HCT116 (cell line): ENCODE results near the gene CCP110. TPM values are rescaled to one million over a fixed set of nuclear protein-coding genes. Genes with fewer than 3 reads are reported as not detected.
A peak's percentile ranks its signal among the peaks of the same experiment; 100 is the strongest.

Experiments
- ATAC-seq: fragments of 200-7000 bp; cut with Tn5 transposase; 2 replicates; pipeline ENCODE4 v1.9.1; 2020; ENCODE audit warnings: mild to moderate bottlenecking, moderate library complexity
- BruUV-seq: library from RNA; stranded (reverse); fragments of 400-500 nt; replicated peaks from 2 replicates; lab custom pipeline; 2021; lab: Mats Ljungman, UMichigan
- CTCF ChIA-PET: fragments of 300-600 bp; sonication (Branson Sonifier 250); formaldehyde crosslinking; loops from one replicate; lab custom pipeline; 2021; ENCODE audit warnings: antibody characterized with exemption; lab: Charles Lee
- POLR2A ChIA-PET: fragments of 300-600, 350-600 bp; sonication (Branson Sonifier 250); formaldehyde crosslinking; loops from one replicate; lab custom pipeline; 2021; ENCODE audit warnings: antibody characterized with exemption; lab: Charles Lee
- RAD21 ChIA-PET, 2 experiments: fragments of 300-600 bp; sonication (Branson Sonifier 250); formaldehyde crosslinking; loops; one replicate each; lab custom pipeline; 2023; ENCODE audit warnings: low total read pairs in 2 of 2; ENCODE audit not compliant: uncharacterized antibody in 2 of 2, unreplicated experiment in 2 of 2, low non-redundant PET in 1 of 2; lab: Charles Lee
- DNase-seq: peaks from one replicate; pipeline ENCODE4 v3.0.0-alpha.2; 2010; ENCODE audit warnings: low read depth, low spot score
- H2AFZ ChIP-seq: fragments of 200-600 bp; shearing (Covaris generic), sonication (generic); 2 replicates; pipeline ENCODE4 v1.6.1; 2017; ENCODE audit warnings: low read depth, mixed run types, mixed read lengths, antibody characterized with exemption, low read length; ENCODE audit not compliant: poor library complexity, severe bottlenecking
- H3K27ac ChIP-seq: 2 replicates; pipeline ENCODE4 v1.5.1; 2012; ENCODE audit warnings: low read depth, low read length
- H3K27me3 ChIP-seq: fragments of 200-600 bp; sonication (generic); 2 replicates; pipeline ENCODE4 v1.6.1; 2016; ENCODE audit warnings: mixed run types, low read length, mixed read lengths; ENCODE audit not compliant: insufficient read depth
- H3K36me3 ChIP-seq, 2 experiments: fragments of 200-500 bp in 1 of 2; fragments of 200-600 bp in 1 of 2; sonication (Bioruptor generic) in 1 of 2; sonication (generic) in 1 of 2; 2 replicates each; pipeline versions ENCODE4 v1.5.1 to v1.6.1; 2014 to 2016; ENCODE audit warnings: low read length in 2 of 2, inconsistent platforms in 1 of 2, mixed read lengths in 1 of 2, mixed run types in 1 of 2; ENCODE audit not compliant: insufficient read depth in 2 of 2, control insufficient read depth in 1 of 2
- H3K4me1 ChIP-seq, 2 experiments: fragments of 200-600 bp in 1 of 2; sonication (generic) in 1 of 2; 2 replicates each; pipeline versions ENCODE4 v1.5.1 to v1.6.1; 2012 to 2017; ENCODE audit warnings: low read length in 2 of 2, inconsistent platforms in 1 of 2, mild to moderate bottlenecking in 1 of 2, mixed read lengths in 1 of 2, mixed run types in 1 of 2, moderate library complexity in 1 of 2; ENCODE audit not compliant: insufficient read depth in 2 of 2, control insufficient read depth in 1 of 2
- H3K4me2 ChIP-seq: fragments of 200-600 bp; sonication (generic); 2 replicates; pipeline ENCODE4 v1.6.1; 2017; ENCODE audit warnings: mixed run types, low read length, mixed read lengths
- H3K4me3 ChIP-seq, 2 experiments: fragments of 200-600 bp in 1 of 2; sonication (generic) in 1 of 2; replicated peaks in 1 of 2; 2 replicates each; pipeline ENCODE4 v1.5.1; 2011 to 2016; ENCODE audit warnings: low read length in 2 of 2, control low read depth in 1 of 2, low read depth in 1 of 2, mild to moderate bottlenecking in 1 of 2, mixed read lengths in 1 of 2, mixed run types in 1 of 2
- H3K79me2 ChIP-seq: fragments of 200-600 bp; sonication (generic); 2 replicates; pipeline ENCODE4 v1.6.1; 2017; ENCODE audit warnings: mild to moderate bottlenecking, mixed run types, low read length, moderate library complexity, mixed read lengths; ENCODE audit not compliant: insufficient read depth
- H3K9ac ChIP-seq: fragments of 200-600 bp; sonication (generic); 2 replicates; pipeline ENCODE4 v1.6.1; 2016; ENCODE audit warnings: low read length, mixed read lengths
- H3K9me2 ChIP-seq: fragments of 200-600 bp; sonication (generic), shearing (Covaris generic); 2 replicates; pipeline ENCODE4 v1.6.1; 2017; ENCODE audit warnings: mixed run types, mild to moderate bottlenecking, moderate library complexity; ENCODE audit not compliant: insufficient read depth
- H3K9me3 ChIP-seq, 2 experiments: fragments of 200-500 bp in 1 of 2; fragments of 200-600 bp in 1 of 2; sonication (Bioruptor generic) in 1 of 2; sonication (generic) in 1 of 2; 2 replicates each; pipeline ENCODE4 v1.6.1; 2014 to 2017; ENCODE audit warnings: low read length in 2 of 2, mixed read lengths in 2 of 2, inconsistent platforms in 1 of 2, low read depth in 1 of 2, mild to moderate bottlenecking in 1 of 2, mixed run types in 1 of 2, moderate library complexity in 1 of 2; ENCODE audit not compliant: control insufficient read depth in 1 of 2, insufficient read depth in 1 of 2
- H4K20me1 ChIP-seq: fragments of 200-600 bp; sonication (generic), shearing (Covaris generic); 2 replicates; pipeline ENCODE4 v1.6.1; 2017; ENCODE audit warnings: mixed run types, mild to moderate bottlenecking, moderate library complexity; ENCODE audit not compliant: insufficient read depth
- POLR2AphosphoS5 ChIP-seq: IDR thresholded peaks from 2 replicates; pipeline ENCODE4 v1.6.1; 2011; ENCODE audit warnings: mild to moderate bottlenecking, low read depth, low read length, moderate library complexity
- RAD21 ChIP-seq: IDR thresholded peaks from 2 replicates; pipeline ENCODE4 v1.6.1; 2012; ENCODE audit warnings: low read depth, mild to moderate bottlenecking
- intact Hi-C: fragments of 100-400 bp; cut with micrococcal nuclease; formaldehyde crosslinking; loops from 2 replicates; pipeline ENCODE4 v1.10.0; 2022
- total RNA-seq: library from RNA; stranded (reverse); gene quantifications from one replicate; pipeline ENCODE4 v1.2.1, GENCODE V29; 2021; ENCODE audit not compliant: unreplicated experiment
- TF ChIP-seq, protein P1 (sequence below), 3 experiments: fragments of 200-600 bp in 1 of 3; sonication (generic) in 1 of 3; IDR thresholded peaks in 2 of 3; conservative IDR thresholded peaks in 1 of 3; 2 replicates each; pipeline ENCODE4 v1.5.1; 2012 to 2017; ENCODE audit warnings: low read depth in 2 of 3, low read length in 2 of 3, antibody characterized with exemption in 1 of 3, borderline replicate concordance in 1 of 3, control low read depth in 1 of 3, mild to moderate bottlenecking in 1 of 3, mixed read lengths in 1 of 3, mixed run types in 1 of 3, moderate library complexity in 1 of 3; ENCODE audit not compliant: insufficient read depth in 1 of 3

The CCP110 gene
- total RNA-seq, 1 experiment from 2014 or later: 21.4 TPM

DNA sequence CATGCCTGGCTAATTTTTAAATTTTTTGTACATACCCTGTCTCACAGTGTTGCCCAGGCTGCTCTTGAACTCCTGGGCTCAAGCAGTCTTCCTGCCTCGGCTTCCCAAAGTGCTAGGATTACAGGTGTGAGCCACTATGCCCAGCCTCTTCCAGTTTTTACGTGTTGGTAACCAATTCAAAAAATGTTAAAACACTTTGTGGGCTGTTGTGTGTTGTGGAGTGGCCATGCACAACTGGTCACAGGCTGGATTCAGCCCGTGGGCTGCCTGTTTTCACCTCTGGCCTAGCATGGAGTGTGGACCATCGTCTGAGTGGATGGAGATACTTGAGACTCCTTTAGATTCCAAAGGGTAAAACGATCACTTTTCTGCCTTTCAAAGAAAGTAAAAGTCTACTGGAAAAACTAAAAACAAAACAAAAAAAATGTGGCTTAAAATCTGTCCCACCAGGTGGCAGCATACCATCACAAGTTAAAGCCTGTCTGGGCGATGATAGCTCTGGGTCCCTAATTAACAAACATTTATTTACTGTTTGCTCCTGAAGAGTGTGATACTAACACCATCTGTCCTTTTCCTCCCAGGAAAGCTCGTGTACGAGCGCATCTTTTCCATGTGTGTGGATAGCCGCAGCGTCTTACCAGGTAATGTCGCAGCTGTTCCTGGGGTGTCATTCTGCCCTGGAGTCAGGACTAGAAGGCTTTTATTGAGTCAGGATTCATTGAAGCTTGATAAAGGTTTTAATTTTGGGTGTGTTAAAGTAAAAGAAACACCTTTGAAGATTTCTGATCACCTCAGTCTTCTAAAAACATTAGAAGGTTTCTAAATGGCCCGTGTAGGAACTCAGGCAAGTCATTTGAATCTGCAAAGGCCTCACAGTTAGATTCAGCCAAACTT, 77.6 kb downstream of the CCP110 start:
- H3K4me3 ChIP-seq: no peak overlapping the region
- intact Hi-C loops: loop anchor here (1.0 to 10.0 kb wide), 4 partner anchors 63 to 781 kb away; no protein-coding TSS in a partner anchor
- POLR2A ChIA-PET: interaction anchor here (0.7 kb wide), 1 partner anchor 285 kb away, joined by 3 read pairs; no protein-coding TSS in a partner anchor
- H3K27me3 ChIP-seq: no peaks in the 10 kb centered on the region
- H3K27ac ChIP-seq: no peak overlapping the region
- ATAC-seq (peak; percentile 67), DNase-seq (peak; percentile 36)
- peak overlapping the region; percentile 60 for H2AFZ ChIP-seq
- RAD21 ChIA-PET: interaction anchor here in 1 of 2 experiments (0.8 to 1.6 kb wide), 3 partner anchors 18 to 285 kb away, joined by 3 to 6 read pairs (median 5); no protein-coding TSS in a partner anchor
- no TSS peak for BruUV-seq
- H3K9me2 ChIP-seq: no peaks in the 10 kb centered on the region
- CTCF ChIA-PET: interaction anchor here (0.7 to 4.9 kb wide), 22 partner anchors 9 to 784 kb away, joined by 3 to 70 read pairs (median 4); partner anchors contain the start of genes GPRC5B and VPS35L
- H3K36me3 ChIP-seq: no peaks in the 10 kb centered on the region
- no peaks in the 10 kb centered on the region for H4K20me1 ChIP-seq
- no peaks in the 10 kb centered on the region; a peak in 1 of 4 replicates for H3K4me1 ChIP-seq
- TF ChIP-seq, protein P1, sequence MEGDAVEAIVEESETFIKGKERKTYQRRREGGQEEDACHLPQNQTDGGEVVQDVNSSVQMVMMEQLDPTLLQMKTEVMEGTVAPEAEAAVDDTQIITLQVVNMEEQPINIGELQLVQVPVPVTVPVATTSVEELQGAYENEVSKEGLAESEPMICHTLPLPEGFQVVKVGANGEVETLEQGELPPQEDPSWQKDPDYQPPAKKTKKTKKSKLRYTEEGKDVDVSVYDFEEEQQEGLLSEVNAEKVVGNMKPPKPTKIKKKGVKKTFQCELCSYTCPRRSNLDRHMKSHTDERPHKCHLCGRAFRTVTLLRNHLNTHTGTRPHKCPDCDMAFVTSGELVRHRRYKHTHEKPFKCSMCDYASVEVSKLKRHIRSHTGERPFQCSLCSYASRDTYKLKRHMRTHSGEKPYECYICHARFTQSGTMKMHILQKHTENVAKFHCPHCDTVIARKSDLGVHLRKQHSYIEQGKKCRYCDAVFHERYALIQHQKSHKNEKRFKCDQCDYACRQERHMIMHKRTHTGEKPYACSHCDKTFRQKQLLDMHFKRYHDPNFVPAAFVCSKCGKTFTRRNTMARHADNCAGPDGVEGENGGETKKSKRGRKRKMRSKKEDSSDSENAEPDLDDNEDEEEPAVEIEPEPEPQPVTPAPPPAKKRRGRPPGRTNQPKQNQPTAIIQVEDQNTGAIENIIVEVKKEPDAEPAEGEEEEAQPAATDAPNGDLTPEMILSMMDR (IDR thresholded peaks at IDR 0.05 in 2 of 3, conservative IDR thresholded peaks at IDR 0.05 in 1 of 3; ENCODE audit: borderline replicate concordance in 1 of 3, insufficient read depth in 1 of 3, low read depth in 2 of 3, low read length in 2 of 3): peak; percentile 56 to 86 (median 78); a peak in 5 of 6 replicates
- TF ChIP-seq RAD21 (peak; percentile 91), POLR2AphosphoS5 (no peak)
- TF ChIP-seq, all 23 proteins: peak for 2
- Histone ChIP-seq H3K9me3 (no peaks in the 10 kb centered on the region), H3K4me2 (peak overlapping the region; percentile 30), H3K9ac (peak overlapping the region; percentile 24; the same call in 1 of the 2 replicates), H3K79me2 (no peaks in the 10 kb centered on the region)

Other genes starting within 250 kb of the CCP110 start
- not detected for gene CLEC19A, start 238.2 kb upstream of the CCP110 start, total RNA-seq
- gene TMC5, start 106.1 kb upstream of the CCP110 start, total RNA-seq: 15.7 TPM
- gene GDE1, start 1.8 kb upstream of the CCP110 start, total RNA-seq: 47.1 TPM
- gene VPS35L, start 31.8 kb downstream of the CCP110 start, total RNA-seq: 21.4 TPM
- 34.6 TPM for gene KNOP1, start 194.3 kb downstream of the CCP110 start, total RNA-seq
- gene IQCK, start 194.3 kb downstream of the CCP110 start, total RNA-seq: 11.8 TPM